ENCODE data around the gene MARCHF4.

DNA sequence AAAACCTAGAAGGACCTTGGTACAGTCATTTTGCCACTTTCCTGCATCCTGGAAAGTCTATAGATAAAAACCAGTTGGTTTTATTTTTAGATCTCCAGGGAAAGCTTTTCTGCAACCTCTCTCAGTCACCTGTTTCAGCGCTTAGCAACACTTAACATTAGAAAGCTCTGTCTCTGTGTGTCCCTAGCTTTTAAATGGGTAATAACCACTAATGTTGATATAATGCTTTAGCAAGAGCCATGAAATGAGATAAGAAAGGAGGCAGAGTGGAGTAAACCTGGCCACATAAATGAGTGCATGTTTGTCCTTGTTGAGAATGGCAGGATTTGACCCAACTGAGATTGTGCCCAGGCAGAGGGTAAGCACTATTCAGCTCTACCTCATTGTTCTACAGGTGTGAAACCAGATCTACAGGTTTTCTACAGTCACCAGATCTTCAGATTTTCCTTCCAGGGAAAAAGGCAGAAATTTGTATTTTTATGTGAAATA is 44.8 kb downstream of the MARCHF4 start:
- TF ChIP-seq, protein P1, sequence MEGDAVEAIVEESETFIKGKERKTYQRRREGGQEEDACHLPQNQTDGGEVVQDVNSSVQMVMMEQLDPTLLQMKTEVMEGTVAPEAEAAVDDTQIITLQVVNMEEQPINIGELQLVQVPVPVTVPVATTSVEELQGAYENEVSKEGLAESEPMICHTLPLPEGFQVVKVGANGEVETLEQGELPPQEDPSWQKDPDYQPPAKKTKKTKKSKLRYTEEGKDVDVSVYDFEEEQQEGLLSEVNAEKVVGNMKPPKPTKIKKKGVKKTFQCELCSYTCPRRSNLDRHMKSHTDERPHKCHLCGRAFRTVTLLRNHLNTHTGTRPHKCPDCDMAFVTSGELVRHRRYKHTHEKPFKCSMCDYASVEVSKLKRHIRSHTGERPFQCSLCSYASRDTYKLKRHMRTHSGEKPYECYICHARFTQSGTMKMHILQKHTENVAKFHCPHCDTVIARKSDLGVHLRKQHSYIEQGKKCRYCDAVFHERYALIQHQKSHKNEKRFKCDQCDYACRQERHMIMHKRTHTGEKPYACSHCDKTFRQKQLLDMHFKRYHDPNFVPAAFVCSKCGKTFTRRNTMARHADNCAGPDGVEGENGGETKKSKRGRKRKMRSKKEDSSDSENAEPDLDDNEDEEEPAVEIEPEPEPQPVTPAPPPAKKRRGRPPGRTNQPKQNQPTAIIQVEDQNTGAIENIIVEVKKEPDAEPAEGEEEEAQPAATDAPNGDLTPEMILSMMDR (conservative IDR thresholded peaks at IDR 0.05; ENCODE audit: low read depth in 2 of 2), result no peak
- TF ChIP-seq POLR2AphosphoS5 (IDR thresholded peaks at IDR 0.05; ENCODE audit: low read depth) (no peak), EZH2 (IDR thresholded peaks at IDR 0.05; ENCODE audit: low read depth, unreplicated experiment) (no peak), EZH2phosphoT487 (IDR thresholded peaks at IDR 0.05; ENCODE audit: unreplicated experiment) (no peak), JUNB (IDR thresholded peaks at IDR 0.05; ENCODE audit: unreplicated experiment) (no peak), CREB1 (CRISPR knock-in tag; IDR thresholded peaks at IDR 0.05; ENCODE audit: low read depth) (no peak), ZNF331 (CRISPR knock-in tag; IDR thresholded peaks at IDR 0.05; ENCODE audit: low read depth) (no peak)
- TF ChIP-seq, protein P2, sequence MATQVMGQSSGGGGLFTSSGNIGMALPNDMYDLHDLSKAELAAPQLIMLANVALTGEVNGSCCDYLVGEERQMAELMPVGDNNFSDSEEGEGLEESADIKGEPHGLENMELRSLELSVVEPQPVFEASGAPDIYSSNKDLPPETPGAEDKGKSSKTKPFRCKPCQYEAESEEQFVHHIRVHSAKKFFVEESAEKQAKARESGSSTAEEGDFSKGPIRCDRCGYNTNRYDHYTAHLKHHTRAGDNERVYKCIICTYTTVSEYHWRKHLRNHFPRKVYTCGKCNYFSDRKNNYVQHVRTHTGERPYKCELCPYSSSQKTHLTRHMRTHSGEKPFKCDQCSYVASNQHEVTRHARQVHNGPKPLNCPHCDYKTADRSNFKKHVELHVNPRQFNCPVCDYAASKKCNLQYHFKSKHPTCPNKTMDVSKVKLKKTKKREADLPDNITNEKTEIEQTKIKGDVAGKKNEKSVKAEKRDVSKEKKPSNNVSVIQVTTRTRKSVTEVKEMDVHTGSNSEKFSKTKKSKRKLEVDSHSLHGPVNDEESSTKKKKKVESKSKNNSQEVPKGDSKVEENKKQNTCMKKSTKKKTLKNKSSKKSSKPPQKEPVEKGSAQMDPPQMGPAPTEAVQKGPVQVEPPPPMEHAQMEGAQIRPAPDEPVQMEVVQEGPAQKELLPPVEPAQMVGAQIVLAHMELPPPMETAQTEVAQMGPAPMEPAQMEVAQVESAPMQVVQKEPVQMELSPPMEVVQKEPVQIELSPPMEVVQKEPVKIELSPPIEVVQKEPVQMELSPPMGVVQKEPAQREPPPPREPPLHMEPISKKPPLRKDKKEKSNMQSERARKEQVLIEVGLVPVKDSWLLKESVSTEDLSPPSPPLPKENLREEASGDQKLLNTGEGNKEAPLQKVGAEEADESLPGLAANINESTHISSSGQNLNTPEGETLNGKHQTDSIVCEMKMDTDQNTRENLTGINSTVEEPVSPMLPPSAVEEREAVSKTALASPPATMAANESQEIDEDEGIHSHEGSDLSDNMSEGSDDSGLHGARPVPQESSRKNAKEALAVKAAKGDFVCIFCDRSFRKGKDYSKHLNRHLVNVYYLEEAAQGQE (IDR thresholded peaks at IDR 0.05; ENCODE audit: unreplicated experiment), result no peak
- TF ChIP-seq, protein P3, sequence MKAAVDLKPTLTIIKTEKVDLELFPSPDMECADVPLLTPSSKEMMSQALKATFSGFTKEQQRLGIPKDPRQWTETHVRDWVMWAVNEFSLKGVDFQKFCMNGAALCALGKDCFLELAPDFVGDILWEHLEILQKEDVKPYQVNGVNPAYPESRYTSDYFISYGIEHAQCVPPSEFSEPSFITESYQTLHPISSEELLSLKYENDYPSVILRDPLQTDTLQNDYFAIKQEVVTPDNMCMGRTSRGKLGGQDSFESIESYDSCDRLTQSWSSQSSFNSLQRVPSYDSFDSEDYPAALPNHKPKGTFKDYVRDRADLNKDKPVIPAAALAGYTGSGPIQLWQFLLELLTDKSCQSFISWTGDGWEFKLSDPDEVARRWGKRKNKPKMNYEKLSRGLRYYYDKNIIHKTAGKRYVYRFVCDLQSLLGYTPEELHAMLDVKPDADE (IDR thresholded peaks at IDR 0.05), result no peak
